PC-3 (cell line): ENCODE results near the gene OSBPL9.

Experiments
- CTCF ChIP-seq: fragments of 300-600 bp; sonication (generic); conservative IDR thresholded peaks from 2 replicates; pipeline ENCODE4 v1.5.1; 2017; ENCODE audit warnings: antibody characterized with exemption, low read depth, mild to moderate bottlenecking, low read length
- EZH2 ChIP-seq: fragments of 300-600 bp; sonication (generic); IDR thresholded peaks from one replicate; pipeline ENCODE4 v1.6.1; 2017; ENCODE audit warnings: antibody characterized with exemption, mild to moderate bottlenecking, low read length; ENCODE audit not compliant: unreplicated experiment
- EZH2phosphoT487 ChIP-seq: fragments of 300-600 bp; sonication (generic); IDR thresholded peaks from 2 replicates; pipeline ENCODE4 v1.6.1; 2018; ENCODE audit warnings: mild to moderate bottlenecking, antibody characterized with exemption, low read length, borderline replicate concordance

- TF ChIP-seq CTCF (no peak), EZH2 (no peak), EZH2phosphoT487 (no peak)
Measured at GRCh38 chr1:51749151-51749550, 132.3 kb downstream of the OSBPL9 start.
